ENCODE results near the gene SLC26A1. TPM values are rescaled to one million over a fixed set of nuclear protein-coding genes. Genes with fewer than 3 reads are reported as not detected.

SLC26A1 gene
- total and polyA plus RNA-seq, 2 donors (not counting 3 experiments of a cell fraction or from before 2014, with no cell fraction given), result 0.10 TPM; not detected in 1

GRCh38 chr4:1040344-1041146 lies 47.3 kb upstream of the SLC26A1 start:
- Histone ChIP-seq H3K4me1 (ENCODE audit: control insufficient read depth, extremely low read depth, insufficient read depth, low read length) (peaks cover 18% of the 10 kb centered on the region), H4K20me1 (replicated peaks; ENCODE audit: control insufficient read depth, extremely low read depth, insufficient read depth, low read length) (no peaks in the 10 kb centered on the region), H3K79me2 (ENCODE audit: control insufficient read depth, insufficient read depth, low read length) (no peaks in the 10 kb centered on the region), H3K27me3 (ENCODE audit: control insufficient read depth in 2 of 2, insufficient read depth in 2 of 2, low read length in 2 of 2) (no peaks in the 10 kb centered on the region), H3K4me2 (ENCODE audit: insufficient read depth, low read length) (no peak overlapping the region), H3K9me3 (replicated peaks; ENCODE audit: control insufficient read depth, insufficient read depth, low read length) (no peaks in the 10 kb centered on the region), H3K9ac (replicated peaks; ENCODE audit: extremely low read depth, insufficient read depth, low read length) (no peak overlapping the region), H2AFZ (ENCODE audit: low read depth, low read length) (no peak overlapping the region), H3K4me3 (replicated peaks in 1 of 3; ENCODE audit: insufficient read depth in 1 of 3, low read depth in 1 of 3, low read length in 3 of 3) (no peak overlapping the region), H3K9me1 (replicated peaks; ENCODE audit: control insufficient read depth, extremely low read depth, insufficient read depth, low read length) (no peaks in the 10 kb centered on the region), H3K27ac (ENCODE audit: insufficient read depth, low read depth, low read length) (no peak overlapping the region), H3K36me3 (ENCODE audit: control insufficient read depth in 2 of 2, extremely low read depth in 1 of 2, insufficient read depth in 2 of 2, low read length in 2 of 2) (no peaks in the 10 kb centered on the region)
- TF ChIP-seq FOS (IDR thresholded peaks at IDR 0.05; ENCODE audit: borderline replicate concordance, insufficient read depth, low read length) (no peak), CTCF (IDR thresholded peaks at IDR 0.05; ENCODE audit: extremely low read depth in 1 of 2, insufficient read depth in 1 of 2, low read depth in 1 of 2, low read length in 2 of 2) (no peak), POLR2AphosphoS5 (IDR thresholded peaks at IDR 0.05; ENCODE audit: insufficient read depth, low read depth, low read length) (no peak), MYC (IDR thresholded peaks at IDR 0.05; ENCODE audit: low read depth, low read length) (no peak), GATA2 (IDR thresholded peaks at IDR 0.05; ENCODE audit: insufficient read depth, insufficient read length, low read depth, low read length) (no peak), POLR2A (IDR thresholded peaks at IDR 0.05; ENCODE audit: low read depth, low read length) (no peak)
- no TSS peak for BruUV-seq (replicated peaks)
- intact Hi-C loops (cut with micrococcal nuclease) (no loop called here), dilution Hi-C loops (cut with MboI; ENCODE audit: extremely low pct_ligation_motif_present, low sequenced_read_pairs) (no loop called here)
- FAIRE-seq, result no peak
- CTCF ChIA-PET, result no interaction called here
- DNase-seq (ENCODE audit: low read depth, low spot score), result no peak
- POLR2A ChIA-PET, result no interaction called here

Data from endothelial cell of umbilical vein (primary cell).